SK-N-DZ (cell line): ENCODE data around the gene BARD1.
"Not testable (repeated sequence)": the region's sequence is repeated elsewhere in the genome, so short reads cannot be mapped to it uniquely, and the experiment has no call there.

Source experiments
- DNase-seq: peaks from one replicate; pipeline ENCODE4 v3.0.0-alpha.2; 2015; ENCODE audit warnings: low spot score

The BARD1 gene

DNA sequence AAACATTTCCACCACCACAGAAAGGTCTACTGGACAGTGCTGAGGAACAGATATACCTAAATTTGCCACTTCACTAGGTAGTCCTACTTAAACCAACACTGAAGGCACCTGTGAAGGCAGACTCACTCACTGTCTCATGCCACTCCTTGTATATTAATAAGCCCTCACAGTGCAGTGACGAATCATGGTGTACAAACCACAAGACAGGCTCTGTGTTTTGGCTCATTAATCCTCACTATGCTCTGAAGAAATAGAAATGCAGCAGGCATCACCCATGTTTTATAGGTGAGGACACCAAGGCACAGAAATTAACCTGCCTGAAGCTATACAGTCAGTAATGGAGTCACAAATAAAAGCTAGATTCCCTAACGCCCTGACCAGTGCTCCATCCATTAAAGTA lies 44.3 kb downstream of the BARD1 start:
- no peak for DNase-seq

DNA sequence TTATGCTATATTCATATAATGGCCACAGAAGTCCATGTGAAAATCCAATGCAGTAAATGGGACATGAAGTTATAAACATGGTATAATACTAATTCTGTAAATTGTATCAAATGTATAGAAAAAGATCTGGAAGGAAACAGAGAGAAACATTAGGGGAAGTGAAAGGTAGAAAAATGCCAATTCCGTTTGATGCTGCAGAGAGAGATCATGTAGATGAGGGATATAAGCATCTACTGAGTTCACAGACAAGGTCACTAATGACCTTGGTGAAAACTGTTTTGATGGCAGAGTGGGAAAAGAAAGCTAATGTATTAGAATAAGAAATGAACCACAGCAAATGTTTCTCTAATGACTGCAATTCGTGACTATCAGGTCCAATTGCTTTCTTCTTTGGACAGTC lies 56.0 kb downstream of the BARD1 start:
- DNase-seq: no peak

DNA sequence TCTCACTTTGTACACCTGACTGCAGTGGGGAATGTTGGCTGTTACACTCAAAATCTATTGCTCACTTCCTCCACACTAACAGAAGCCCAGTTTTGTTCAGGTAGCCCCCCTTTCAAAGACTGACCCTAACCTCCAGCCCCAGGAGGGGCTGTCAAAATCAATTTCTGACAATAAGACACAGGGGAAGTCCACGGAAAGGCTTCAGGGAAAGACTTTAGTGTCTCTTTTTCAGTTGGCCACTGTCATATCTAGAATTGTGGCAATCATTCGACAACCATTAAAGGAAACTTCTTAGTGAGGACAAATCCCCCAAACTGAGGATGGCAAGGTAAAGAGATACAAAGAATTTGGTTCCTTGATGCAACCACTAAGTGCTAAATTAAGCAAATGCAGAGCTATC lies 59.0 kb downstream of the BARD1 start:
- DNase-seq: no peak

DNA sequence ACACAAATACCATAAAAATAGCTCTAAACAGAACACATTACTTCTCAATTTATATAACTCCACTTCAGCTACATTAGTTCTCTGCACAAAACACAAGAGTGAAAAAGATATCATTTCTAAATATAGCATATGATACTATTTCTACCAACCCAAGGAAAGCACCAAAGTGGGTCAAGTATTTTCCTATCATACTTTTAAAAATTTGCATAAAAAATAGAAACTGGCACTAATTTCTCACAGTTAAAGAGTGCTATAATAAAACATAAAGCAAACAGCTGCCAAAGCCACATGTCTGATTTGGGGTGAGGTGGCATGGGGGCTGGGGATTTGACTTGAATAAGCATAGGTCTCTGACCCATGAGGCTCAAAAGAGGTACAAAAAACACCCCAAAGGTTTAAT lies 61.5 kb downstream of the BARD1 start:
- DNase-seq: no peak

DNA sequence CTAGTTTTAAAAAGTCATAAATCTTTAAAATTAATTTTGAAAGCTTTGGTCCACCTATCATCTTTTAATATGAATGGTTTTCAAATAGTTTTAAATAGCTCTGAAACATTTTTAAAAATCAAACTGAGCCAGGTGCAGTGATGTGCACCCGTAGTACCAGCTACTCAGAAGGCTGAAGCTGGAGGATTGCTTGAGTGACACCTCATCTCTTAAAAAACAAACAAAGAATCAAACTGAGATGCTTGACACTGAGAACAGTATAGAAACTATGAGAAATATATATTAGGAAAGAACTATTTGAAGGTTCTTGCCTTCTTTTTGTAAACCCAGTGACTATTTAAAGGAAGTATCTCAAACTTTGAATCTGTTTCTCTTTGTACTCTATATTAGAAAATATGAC lies 67.4 kb downstream of the BARD1 start:
- no peak for DNase-seq

DNA sequence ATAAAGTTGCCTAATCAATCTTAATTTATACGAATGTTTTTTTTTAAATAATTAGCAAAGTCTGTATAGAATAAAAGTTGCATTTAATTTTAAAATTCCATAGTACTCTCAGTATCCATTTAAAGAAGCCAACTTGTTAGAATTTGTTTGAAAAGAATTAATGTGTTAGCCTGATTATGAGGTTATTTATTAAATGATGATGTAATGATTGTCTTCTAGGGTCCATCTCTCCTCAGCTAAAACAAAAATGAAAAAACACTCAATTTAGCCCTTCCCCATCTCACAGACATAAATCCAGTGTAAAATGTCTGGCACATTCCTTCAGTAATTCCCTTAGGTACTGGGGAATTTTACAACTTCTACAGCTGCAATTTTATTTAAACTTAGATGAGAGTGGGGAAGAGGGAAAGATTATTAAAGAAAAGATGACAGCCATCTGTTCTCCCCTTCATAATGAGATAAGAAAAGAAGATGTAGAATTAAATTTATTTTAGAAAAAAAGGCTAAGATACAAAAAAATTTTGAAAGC lies 68.6 kb downstream of the BARD1 start:
- no peak for DNase-seq

DNA sequence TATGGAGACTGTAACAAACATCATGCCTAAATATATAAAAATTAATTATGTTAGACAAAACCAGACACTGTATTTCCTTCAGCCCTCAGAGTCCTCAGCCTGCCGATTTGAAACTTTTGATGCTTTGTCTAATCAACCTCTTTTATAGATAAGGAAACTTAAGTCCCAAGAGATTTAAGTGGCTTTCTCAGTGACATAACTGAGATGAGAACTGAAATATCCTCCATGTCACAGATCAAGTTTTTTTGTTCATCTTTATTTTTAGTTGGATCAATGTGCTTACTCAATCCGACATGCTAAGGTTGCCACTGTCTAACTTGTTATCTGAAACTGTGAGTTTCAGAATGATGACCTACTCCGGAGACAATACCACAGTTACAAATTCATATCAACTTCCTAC lies 72.3 kb downstream of the BARD1 start:
- DNase-seq: no peak

DNA sequence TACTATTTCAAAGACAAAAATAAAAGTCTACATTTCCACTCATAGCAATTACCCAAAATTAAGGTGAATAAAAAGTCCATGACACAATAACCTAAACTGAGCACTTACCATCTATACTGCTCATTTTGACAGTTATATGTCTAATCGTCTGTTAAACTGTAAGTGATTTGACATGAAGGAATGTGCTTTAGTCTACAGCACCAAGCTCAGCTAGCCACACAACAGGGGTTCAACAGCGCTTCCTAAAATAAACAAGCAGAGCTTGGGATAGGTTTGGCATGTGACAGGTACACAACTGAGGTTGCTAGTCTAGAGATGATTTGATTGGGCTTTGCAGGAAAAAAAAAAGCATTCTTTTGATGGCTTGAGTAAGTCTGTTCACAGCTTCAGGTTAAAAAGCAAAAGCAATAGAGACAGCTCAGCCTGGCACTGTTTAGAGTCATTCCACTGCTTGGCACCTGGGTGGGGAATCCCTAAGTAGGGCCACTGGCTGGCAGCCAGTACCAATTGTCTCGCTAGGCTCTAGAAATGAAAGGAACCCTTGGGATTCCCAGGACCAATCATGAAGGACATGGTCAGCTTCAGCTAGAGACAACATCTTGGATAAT lies 78.6 kb downstream of the BARD1 start:
- DNase-seq: no peak

DNA sequence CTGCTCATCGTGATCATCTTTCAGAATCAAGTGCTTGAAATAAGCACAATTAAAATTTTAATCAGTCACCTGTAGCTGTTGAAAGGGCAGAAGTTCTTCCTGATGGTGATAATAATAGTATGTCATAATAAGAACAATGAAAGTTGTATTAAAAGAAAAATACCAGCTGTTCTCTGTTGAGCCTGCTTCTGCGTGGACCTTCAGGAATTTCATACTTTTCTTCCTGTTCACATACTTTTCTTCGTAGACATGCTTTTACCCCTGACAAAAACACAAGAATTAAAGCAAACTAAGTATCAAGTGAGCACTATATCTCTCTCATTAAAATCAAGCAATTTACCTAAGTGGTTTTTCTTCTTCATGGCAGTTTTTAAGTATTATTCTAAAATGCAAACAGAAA lies 79.2 kb downstream of the BARD1 start:
- DNase-seq: no peak

DNA sequence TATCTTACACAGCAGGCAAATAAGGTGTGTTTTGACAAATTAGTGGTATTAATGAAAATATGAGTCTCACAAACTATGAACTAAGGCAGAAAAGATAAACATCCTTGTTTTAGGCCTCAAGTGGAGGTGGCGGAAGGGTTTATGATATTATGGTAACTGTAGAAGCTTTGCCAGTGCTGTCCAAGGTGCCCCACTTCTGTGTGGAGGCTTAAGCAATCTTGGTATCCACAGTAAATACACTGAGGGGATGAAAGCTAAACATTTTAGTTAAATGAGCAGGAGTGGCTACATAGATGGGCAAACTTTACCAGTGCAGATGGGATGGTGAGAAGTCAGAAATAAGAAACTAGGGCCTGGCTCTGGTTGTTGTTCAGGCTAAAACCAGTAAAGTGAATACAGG lies 84.7 kb downstream of the BARD1 start:
- no peak for DNase-seq

DNA sequence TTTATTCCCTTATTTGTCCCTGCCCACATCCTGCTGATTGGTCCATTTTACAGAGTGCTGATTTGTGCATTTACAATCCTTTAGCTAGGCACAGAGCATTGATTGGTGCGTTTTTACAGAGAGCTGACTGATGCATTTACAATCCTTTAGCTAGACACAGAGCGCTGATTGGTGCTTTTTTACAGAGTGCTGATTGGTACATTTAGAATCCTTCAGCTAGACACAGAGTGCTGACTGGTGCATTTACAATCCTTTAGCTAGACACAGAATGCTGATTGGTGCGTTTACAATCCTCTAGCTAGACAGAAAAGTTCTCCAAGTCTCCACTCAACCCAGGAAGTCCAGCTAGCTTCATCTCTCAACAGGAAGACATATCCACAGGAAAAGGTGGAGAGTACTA lies 91.6 kb downstream of the BARD1 start:
- DNase-seq: not testable (repeated sequence)

DNA sequence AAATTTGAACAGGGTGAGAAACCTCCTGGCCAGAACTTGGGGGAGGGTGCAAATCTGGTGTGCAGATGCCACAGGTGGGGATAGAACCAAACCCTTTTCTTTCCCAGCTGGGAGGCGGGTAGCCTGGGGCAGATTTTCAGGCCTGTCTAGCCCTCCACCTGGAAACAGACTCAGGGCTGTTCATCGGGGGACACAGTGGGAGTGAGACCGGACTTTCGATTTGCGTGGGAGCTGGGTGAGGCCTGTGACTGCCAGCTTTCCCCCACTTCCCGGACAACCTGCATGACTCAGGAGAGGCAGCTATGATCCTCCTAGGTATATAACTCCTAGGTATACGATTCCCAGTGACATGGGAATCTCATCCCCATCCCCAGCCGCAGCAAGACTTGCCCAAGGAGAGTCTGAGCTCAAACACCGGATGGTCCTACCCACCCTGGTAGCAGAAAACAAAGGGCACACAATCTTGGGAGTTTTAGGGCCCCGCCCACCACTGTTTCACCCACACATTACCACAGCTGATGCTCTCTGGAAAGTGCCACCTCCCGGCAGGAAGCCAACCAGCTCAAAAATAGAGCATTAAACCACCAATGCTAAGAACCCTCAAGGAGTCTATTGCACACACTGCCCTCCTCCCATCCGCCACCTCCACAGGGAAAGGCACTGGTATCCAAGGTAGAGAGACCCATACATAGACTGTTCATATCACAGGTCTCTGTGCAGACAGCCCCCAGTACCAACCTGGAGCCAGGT lies 92.5 kb downstream of the BARD1 start:
- DNase-seq: no peak

DNA sequence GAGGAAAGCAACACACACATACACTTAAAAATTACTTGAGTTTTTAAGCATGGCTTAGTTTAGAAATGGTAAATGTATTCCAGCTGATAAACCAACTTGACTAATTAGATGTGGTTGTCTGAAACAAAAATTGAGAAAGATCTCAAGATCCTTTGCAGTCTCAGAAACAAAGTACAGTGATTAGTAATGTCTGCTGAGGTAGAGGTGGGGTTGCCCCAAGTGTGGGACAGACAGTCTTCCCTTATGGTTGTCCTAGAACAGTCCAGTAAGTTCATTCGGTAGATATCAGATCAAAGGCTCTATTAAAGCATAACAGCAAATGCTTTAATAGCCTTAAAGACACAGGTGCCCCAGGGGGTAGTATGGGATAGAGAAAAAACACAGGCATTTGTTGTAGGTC lies 94.5 kb downstream of the BARD1 start:
- DNase-seq: no peak

DNA sequence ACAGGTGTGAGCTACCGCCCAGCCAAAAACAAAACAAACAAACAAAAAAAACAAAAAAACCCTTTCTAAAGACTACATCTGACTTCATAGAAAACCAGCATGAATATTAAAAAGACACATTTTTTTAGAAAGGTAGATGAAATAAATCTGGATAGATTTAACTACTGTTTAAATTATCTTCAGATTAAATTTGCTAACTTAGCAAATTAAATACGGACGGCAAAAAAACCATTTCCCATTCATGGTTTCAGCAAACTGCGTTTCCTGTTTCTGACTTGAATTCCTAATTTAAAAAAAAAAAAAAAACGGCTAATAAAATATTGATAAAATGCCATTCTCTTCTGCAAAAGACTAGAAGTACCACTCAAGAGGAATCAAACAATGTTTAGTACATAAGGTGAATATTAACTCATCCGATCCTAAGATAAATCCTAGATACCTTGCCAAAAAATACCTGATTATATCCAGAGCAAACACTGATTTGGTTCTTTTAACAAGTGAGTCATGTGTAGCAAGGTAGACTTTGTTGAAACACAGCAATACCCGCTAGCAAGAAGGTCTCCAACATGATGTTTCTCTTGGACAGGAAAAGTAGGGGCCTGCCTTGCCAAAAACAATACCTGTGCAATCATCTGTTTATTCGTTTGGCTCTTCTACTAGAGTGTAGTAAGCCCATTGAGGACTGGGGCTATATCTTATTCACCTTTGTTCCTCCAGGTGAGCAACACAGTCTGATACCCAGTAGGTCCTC lies 96.2 kb downstream of the BARD1 start:
- DNase-seq: no peak

DNA sequence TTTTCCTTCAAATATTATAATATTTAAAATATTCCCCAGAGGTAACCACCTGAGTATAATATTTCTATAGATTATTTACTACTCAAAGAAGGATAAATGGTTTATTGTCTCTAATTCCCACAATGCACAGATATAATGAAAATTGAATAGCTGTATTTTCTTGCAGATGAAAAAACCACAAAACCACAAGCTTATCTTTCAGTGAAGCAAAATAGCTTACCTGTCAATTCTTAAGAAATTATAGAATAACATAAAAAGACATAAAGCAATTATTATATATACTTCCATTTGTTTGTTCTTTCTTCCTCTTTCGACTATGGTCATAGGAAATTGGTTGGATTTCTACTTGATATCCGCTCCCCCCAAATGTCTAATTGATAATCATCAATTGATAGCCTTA lies 98.8 kb downstream of the BARD1 start:
- no peak for DNase-seq

DNA sequence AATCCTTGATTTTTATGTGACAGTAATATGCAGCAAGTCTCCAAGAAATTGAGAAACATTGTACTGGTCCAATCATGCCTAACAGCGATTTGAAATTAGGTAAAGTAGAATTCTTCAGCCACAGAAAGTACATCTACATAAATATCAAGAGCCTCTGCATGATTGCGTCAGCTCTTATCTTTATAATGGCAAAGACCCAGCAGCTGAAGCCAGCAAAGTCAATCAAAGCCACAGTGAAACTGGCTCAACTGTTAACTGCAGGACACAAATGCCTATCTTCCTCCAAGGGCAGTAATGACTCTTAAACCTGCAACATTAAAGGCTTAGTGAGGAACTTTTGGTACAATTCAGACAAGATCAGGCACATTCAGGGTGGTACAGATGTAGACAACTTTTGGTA lies 102.5 kb downstream of the BARD1 start:
- peak; percentile 11 for DNase-seq

DNA sequence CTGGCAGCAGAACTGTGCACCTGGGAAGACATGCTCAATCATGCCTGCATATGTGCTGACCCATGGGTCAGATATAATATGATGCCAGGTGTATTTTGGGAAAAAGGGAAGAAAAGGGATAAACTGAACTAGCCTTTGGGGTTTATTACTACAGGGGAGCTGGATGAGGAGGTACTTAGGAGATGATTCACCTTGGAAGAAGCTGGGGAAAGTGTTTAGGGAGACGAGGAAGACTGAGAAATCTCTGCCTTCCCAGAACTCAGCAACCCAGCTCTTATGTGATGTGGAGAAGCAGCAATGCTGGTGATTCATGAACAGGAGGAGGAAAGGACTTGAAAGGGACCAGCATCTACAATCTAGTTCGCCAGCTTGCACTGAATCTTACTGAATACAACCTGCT lies 110.2 kb downstream of the BARD1 start:
- DNase-seq: no peak

DNA sequence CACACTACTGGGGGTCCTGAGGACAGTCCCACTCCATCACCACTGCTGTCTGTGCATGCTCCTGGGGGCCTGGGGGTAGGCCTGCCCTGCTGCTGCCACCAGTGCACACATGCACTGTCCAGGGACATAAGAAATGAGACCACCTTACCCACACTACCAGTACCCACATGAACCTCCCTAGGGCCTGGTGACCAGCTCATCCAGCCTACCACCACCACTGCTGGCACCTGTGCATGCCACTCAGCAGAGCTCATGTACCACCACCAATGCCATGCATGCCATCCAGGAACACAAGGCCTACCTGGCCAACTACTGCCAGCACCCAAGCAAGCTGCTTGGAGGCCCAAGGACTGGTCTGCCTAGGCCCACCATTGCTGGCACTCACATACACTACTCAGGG lies 112.8 kb downstream of the BARD1 start:
- no peak for DNase-seq

DNA sequence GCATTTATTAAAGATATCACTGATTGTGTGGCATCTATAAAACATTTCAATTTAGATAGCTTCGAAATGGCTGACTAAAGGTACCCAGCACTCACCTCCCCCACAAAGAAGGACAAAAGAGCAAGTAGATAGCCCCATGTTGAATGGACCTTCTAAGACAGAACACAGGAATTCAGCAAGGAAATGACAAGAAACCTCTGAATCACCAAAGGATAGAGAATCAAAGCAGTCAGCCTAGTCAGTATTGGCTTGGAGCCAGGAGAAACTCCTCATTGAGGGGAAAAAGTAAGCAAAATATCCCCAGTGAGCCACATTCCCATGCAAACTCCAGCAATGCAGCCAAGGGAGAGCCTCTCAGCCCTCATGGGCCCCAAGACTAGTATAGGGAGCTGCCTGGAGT lies 113.7 kb downstream of the BARD1 start:
- no peak for DNase-seq

DNA sequence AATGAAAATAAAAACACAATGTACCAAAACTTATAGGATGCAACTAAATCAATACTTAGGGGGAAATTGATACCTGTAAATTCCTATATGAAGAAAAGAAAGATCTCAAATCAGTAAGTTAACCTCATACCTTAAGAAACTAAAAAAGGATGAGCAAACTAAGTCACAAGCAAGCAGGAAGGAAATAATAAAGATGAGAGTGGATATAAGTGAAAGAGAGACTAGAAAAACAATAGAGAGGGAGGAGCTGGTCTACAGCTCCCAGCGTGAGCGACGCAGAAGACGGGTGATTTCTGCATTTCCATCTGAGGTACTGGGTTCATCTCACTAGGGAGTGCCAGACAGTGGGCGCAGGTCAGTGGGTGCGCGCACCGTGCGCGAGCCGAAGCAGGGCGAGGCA lies 125.9 kb downstream of the BARD1 start:
- DNase-seq: not testable (repeated sequence)

DNA sequence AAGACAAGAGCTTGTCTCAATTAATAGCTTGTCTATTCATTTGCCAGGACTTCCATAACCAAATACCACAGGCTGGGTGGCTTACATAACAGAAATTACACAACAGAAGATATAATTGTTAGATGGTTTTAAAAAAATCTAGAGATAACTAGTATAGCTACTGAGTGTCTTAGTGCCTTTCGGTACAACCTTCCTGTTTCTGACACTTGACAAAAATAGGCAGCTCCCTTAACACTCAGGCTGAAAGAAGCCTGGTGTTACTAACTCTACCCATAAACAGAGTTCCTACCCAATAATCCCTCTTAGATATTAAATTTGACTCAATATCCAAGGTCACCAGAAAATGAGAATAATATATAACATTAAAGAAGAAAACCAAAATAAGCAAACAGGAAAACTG lies 129.7 kb downstream of the BARD1 start:
- DNase-seq: no peak

DNA sequence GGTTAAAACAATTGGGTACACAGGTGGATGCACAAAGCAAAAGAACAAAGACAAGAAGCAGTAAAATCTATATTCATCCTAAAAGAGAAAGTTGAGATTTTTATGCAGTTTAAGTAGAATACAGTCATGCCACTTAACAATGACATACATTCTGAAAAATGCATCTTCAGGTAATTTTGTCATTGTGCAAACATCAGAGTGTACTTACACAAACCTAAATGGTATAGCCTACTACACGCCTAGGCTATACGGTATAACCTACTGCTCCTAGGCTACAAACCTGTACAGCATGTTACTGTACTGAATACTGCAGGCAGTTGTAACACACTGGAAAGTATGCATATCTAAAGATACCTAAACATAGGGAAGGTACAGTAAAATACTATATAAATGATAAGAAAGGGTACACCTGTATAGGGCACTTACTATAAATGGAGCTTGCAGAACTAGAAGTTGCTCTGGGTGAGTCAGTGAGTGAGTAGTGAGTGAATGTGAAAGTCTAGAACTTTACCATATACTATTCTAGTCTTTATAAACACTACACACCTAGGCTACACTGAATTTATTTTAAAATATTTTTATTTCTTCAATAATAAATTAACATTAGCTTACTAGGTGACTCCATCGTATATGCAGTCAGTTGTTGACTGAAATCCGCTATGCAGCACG lies 132.9 kb downstream of the BARD1 start:
- DNase-seq: no peak
